GM11168 (cell line): ENCODE results near the gene CABP5.
"Not testable (repeated sequence)": the region's sequence is repeated elsewhere in the genome, so short reads cannot be mapped to it uniquely, and the experiment has no call there.

Experiments
- in situ Hi-C: fragments of 300-500 bp; cut with MboI; formaldehyde crosslinking; loops from one replicate; pipeline ENCODE4 v1.12.0; 2022; ENCODE audit warnings: low sequenced_read_pairs; ENCODE audit not compliant: unreplicated experiment

The CABP5 gene

DNA sequence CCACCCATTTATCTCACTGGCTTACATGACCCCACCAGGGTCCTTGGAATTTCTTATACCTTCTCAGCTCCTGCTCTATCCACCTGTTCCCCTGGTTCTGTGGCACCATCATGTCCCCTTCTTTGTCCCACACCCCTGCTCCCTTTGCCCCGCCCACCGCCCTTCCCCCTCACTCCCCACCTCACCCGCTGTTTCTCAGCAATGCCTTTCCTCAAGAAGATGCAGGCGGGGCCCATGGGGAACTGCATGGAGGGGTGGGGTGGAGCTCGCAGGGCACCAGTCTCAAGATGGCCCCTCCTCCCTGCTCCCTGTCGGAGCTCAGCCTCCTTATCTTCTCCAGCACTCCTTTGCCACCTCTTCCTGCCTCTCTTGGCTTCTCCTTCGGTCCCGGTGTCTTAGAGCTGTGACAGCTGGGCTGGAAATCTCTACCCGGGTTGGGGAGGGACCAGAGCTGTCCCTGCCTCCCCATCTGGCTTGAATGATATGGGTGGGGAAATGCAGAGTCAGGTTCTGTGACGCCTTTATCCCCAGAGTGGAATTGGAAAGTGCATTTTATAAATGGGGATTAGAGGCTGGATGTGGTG lies at the start of gene CABP5:
CABP5 (minus strand) TSS at position 405 of the 584 bp plus-strand sequence; CDS start at position 248, 157 bp downstream.
- in situ Hi-C loops: no loop called here

DNA sequence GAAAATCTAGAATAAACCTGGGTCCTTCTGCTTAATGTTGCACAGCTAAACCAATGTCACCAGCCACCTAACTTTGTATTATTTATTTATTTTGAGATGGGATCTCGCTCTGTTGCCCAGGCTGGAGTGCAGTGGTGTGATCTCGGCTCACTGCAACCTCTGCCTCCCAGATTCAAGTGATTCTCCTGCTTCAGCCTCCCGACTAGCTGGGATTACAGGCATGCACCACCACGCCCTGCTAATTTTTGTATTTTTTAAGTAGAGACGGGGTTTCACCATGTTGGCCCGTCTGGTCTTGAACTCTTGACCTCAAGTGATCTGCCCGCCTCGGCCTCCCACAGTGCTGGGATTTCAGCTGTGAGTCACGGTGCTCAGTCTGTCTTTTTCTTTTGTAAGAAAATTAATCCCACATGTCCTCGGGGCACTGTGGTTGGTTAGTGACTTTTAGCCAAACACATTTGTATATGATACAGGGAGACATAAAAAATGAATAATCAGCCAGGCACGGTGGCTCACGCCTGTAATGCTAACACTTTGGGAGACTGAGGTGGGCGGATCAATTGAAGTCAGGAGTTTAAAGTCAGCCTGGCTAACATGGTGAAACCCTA lies 47.3 kb upstream of the CABP5 start:
- in situ Hi-C loops: not testable (repeated sequence)

DNA sequence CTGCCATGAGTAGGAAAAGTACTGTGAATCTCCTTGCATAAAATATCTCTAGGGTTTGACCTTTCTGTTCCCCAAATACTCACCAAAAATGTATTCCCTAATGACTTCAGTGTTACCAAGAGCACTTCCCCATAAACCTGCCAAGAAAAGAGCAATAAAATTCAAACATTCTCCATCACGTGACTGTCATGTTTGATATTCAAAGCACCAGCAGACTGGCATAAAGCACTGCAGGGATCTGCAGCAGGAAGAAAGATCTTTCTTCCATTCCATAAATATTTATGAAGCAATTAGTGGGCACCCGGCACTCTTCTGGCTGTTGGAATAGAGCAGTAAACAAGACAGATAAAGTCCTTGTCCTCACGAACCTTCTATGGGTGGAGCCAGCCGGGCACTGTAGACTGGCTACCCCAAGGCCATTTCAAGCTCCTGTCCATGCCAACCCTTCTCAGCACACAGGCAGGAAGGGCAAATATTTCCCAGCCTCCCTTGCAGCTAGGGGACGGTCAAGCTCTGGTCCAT lies 46.5 kb upstream of the CABP5 start:
- in situ Hi-C loops: no loop called here

DNA sequence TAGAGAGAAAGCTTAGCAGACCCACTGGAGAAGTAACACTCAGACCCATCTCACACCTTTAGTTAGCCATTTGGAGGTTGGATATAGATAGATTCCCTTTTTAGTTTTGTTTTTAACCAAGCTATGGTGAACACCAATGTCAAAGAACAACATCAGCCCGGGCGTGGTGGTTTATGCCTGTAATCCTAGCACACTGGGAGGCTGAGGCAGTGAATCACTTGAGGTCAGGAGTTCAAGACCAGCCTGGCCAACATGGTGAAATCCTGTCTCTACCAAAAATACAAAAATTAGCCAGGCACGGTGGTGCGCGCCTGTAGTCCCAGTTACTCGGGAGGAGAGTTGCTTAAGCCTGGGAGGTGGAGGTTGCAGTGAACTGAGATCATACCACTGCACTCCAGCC lies 45.1 kb upstream of the CABP5 start:
- in situ Hi-C loops: not testable (repeated sequence)

DNA sequence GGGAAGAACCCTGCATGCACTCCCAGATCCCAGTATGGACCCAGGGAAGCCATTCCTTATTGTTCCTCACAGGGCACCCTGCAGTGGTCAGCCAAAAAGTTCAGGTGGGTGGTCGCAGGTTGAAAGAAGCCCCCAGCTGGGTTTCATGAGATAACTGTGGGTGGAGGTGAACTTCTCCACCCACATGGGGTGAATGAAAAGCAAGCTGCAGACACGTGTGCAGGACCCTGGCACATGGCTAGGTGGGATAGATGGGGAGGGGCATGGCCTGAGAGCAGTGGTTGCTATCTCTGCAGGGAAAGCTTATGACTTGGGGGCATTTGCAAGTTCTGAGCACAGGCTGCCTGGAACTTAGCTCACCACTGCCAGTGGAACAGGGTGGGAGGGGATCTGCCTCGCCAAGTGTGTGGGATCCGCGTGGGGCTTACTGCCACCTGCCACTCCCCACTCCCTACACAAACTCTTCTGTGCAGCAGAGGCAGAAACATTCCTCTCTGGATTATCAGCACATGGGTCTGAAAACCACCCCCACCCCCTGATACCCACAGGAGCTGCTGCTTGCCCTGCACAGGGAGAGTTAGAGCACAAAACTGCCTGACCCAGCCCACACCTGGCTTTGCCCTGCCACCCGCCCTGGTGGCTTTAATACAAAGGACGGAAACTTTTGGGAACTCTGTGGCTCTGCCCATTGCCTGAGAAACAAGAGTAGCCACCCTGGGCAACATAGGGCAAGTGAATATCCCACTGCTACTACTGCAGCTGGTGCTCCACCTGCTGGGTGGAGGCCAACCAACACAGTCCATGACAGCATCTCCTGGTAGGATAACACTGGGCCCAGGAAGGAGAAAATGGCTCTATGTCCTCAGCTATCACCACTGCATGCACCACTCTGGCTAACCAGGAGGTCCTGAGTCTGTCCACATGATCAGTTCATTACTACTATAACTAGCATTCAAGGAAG lies 42.3 kb upstream of the CABP5 start:
- in situ Hi-C loops: no loop called here

DNA sequence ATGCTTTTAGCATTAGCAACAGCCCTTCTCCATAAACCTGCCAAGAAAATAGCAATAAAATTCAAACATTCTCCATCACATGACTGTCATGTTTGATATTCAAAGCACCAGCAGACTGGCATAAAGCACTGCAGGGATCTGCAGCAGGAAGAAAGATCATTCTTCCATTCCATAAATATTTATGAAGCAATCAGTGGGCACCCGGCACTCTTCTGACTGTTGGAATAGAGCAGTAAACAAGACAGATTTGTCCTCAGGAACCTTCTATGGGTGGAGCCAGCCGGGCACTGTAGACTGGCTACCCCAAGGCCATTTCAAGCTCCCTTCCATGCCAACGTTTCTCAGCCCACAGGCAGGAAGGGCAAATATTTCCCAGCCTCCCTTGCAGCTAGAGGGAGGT lies 41.2 kb upstream of the CABP5 start:
- in situ Hi-C loops: no loop called here

DNA sequence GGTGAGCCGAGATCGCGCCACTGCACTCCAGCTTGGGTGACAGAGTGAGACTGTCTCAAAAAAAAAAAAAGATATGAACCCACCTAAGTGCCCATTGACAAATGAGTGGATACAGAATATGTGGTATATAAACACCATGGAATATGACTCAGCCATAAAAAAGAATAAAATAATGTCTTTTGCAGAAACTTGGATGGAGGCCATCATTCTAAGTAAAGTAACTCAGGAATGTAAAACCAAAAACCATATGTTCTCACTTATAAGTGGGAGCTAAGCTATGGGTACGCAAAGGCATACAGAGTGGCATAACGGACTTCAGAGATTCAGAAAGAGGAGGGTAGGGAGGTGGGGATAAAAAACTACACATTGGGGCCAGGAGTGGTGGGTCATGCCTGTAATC lies 37.2 kb upstream of the CABP5 start:
- in situ Hi-C loops: no loop called here

DNA sequence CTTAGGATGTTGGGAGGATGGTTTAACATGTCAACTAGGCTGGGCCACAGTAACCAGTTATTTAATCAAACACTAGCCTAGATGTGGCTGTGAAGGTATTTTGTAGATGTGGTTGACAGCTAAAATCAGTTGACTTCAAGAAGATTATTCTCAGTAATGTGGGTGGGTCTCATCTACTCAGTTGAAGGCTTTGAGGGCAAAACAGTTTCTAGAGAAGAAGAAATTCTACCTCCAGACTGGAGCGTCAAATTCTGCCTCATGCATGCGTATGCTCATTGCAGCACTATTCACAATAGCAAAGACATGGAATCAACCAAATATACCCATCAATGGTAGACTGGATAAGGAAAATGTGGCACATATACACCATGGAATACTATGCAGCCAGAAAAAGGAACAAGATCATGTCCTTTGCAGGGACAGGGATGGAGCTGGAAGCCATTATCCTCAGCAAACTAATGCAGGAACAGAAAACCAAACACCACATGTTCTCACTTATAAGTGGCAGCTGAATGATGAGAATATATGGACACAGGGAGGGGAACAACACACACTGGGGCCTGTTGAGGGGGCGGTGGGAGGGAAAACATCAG lies 26.4 kb upstream of the CABP5 start:
- in situ Hi-C loops: not testable (repeated sequence)

DNA sequence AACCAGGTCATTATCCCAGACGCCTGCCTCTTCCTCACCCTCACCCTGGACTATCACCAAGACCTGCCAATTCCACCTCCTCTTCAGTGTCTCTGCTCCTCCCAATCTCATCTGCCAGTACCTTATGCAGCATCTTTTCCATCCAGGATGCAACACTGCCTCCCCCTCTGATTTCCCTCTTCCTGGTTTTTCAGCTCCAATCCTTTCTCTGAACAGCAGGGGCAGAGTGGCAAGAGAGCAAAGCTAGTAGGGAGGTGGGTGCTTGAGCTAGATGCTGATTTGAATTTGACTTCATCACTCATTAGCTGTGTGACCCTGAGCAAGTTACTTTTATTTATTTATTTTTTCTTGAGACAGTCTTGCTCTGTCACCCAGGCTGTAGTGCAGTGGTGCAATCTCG lies 25.6 kb upstream of the CABP5 start:
- in situ Hi-C loops: no loop called here

DNA sequence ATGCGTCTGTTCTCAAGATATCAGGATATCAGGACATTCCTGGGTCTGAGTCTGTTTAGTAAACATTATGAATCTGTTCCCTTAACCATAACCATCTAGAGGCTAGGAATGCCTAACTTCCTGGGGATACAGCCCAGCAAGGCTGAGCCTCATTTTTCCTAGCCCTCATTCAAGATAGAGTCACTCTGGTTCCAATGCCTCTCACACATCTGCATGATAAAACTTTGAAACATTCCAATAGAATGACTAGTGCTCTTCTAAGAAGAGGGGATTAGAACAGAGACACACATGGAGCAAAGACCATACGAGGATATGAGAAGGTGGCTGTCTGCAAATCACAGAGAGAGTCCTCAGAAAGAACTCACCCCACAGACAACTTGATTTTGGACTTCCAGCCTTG lies 20.6 kb upstream of the CABP5 start:
- in situ Hi-C loops: no loop called here

DNA sequence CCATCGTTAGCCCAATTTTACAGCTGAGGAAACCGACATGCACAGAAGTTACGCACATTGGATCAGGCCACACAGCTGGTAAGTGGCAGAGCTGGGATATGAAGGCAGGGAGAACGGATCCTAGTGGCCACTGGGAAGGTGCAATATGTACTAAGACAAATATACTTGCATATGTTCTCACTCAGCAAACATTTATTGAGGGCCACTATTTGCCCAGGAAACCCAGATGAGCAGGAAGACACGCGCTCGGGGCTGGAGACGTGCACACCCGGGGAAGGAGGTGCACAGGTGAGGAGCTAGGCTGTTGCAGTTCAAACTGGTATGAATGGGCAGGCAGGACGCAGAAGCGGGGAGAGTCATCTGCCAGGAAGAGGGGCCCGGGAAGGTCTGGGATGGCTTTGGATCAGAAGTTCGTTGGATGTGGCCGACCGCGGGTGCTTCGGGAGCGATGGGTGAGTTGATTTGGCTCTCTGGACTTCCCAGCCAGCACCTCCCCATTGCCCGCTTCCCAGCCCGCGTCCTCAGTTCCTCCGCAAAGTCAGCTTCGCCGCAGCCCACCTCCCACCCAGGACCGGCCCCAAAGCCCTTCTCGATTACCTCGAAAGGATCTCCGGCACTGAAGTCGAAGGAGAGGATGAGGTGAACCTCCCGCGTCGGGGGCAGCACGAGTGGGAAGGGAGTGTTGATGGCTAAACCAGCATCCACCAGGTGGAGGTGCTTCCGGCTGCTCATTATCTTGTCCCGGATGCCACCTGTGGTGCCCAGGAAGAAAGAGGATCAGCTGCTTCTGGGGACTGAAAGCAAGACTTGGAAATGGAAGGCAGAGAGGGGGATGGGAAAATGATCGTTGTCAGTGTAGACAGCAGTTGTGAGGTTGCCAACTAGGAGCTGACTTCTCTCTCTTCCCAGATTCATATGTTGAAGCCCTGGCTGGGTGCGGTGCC lies 17.8 kb upstream of the CABP5 start:
- in situ Hi-C loops: no loop called here

DNA sequence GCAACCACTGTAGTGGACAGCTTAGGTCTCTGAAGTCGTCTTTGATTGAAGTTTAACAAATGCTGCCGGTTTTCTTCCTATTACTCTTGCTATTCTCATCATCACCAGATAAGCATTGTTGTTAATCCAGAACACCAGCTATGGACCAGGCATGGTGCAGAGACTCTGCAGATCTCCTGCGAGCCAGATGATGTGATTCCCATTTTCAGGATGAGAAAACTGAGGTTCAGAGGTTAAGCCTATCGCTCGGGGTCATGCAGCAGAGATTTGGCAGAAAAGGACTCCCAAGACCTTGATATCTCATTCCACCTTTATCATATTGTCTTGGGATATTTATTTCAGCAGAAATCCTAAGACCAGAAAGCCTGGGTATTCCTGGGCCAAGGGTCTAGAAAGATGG lies 16.5 kb upstream of the CABP5 start:
- in situ Hi-C loops: no loop called here

DNA sequence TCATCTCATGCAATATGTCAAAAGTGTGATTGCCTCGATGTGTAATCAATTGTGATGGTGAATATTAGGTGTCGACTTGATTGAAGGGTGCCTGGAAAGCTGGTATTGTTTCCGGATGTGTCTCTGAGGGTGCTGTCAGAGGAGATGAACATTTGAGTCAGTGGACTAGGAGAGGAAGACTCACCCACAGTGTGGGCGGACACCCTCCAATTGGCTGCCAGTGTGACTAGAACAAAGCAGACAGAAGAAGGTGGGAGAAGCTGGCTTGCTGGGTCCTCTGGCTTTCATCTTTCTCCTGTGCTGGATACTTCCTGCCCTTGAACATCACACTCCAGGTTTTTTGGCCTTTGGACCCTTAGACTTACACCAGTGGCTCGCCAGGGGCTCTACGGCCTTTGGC lies 15.5 kb upstream of the CABP5 start:
- in situ Hi-C loops: no loop called here

DNA sequence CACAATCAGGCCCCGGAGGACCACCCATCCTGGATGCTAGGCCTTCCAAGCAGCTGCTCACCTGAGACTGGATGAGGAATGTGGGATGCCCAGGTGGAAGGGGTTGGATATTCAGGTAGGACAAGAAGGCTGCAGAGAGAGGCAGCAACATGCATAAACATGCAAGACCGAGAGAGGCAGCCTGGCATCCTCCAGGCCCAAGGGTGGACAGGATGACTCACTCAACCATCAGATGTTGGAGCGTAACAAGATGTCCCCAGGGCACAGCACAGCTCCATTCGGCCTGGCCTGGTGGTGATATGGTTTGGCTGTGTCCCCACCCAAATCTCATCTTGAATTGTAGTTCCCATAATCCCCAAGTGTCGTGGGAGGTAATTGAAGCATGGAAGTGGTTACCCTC lies 10.0 kb upstream of the CABP5 start:
- in situ Hi-C loops: no loop called here

DNA sequence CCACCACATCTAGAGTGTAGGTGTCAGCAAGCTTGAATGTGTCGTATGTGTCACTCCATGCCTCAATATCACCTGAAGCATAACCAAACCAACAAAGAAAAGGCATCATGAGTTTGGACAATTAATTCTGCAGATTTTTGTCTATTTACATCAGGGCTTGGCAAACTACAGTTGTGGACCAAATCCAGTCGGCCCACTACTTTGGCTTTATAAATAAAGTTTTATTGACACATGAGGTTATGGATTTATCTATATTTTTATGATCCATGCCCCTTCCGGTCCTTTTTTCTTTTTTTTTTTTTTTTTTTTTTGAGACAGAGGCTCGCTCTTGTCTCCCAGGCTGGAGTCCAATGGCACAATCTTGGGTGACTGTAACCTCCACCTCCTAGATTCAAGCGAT lies 9.2 kb upstream of the CABP5 start:
- in situ Hi-C loops: no loop called here

DNA sequence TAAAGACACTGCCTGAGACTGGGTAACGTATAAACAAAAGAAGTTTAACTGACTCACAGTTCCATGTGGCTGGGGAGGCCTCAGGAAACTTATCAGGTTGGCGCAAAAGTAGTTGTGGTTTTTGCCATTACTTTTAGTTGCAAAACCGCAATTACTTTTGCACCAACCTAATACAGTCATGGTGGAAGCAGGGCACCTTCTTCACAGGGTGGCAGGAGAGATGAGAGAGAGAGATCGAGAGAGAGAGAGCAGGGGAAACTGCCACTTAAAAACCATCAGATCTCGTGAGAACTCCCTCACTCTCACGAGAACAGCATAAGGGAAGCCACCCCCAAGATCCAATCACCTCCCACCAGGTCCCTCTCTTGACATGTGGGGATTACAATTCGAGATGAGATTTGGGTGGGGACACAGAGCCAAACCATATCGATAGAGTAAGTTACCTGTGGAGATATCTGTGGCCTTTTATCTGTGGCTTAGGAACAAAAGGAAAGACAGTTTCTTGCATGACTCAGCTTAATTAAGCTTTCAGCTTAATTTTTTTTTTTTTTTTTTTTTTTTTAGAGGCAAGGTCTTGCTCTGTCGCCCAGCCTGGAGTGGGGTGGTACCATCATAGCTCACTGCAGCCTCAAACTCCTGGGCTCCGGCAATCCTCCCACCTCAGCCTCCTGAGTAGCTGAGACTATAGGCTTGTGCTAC lies 7.6 kb upstream of the CABP5 start:
- in situ Hi-C loops: no loop called here

DNA sequence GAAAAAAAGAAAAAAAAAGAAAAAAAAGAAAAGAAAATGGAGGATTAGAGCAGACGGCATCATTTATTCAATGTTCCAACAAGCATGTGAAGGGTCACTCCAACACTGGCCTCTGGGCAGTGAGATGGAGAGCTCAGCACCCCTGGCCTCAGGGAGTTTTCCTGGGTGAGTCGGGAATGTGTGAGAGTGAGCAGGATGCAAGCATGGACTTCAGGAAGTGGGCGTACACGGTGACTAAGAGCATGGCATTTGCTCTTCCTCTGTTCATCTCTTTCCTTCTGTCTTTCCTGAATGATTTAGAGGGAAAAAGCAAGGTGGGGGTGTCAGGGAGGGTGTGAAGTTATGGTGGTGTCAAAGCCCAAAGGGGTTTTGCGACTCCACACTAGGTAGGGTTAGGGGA lies 682 bp upstream of the CABP5 start:
- in situ Hi-C loops: no loop called here

DNA sequence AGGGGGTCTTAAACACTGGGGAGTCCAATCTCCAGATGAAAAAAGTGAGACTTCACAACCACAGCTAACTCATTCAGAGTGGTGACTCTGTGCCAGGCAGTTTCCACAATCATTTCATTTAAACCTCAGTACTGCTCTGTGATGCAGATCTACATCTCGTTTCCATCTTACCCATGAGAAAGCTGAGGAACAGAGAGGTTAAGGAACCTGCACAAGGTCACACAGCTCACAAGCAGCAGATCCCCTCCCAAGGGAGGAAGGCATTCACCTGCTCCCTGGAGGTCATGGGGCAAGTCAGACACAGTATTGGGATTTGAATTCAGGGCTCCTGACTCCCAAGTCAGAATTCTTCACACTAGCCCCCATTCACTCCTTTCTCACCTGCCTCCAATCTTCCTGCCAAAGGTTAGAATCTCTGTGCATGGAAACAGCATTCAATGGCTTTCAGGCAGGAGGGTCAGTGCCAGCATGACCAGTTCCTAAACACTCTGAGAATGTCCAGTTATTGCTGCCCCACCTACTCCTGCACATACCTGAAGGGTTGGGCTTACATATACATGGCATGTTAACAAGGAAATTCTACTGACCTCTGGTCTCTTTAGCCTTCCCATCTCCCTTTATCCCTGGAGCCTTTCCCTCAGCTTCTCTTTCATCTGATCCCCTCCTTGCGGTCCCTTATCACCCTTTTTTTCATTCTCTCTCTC lies 1.9 kb downstream of the CABP5 start:
- in situ Hi-C loops: no loop called here
